Measurements from ENCODE around the gene CAPN5.

CAPN5 gene

GRCh38 chr11:77121876-77122575 is 55.3 kb downstream of the CAPN5 start:
- DNase-seq, result no peak

GRCh38 chr11:77122576-77123212 is 55.9 kb downstream of the CAPN5 start:
- no peak for DNase-seq

- no peak for DNase-seq
Measured at GRCh38 chr11:77123591-77123990, 56.8 kb downstream of the CAPN5 start.

- DNase-seq, result no peak
Measured at GRCh38 chr11:77124041-77124440, 57.3 kb downstream of the CAPN5 start.

- no peak for DNase-seq
Measured at GRCh38 chr11:77124488-77124887, 57.7 kb downstream of the CAPN5 start.

GRCh38 chr11:77125191-77125590 is 58.4 kb downstream of the CAPN5 start:
- DNase-seq, result no peak

GRCh38 chr11:77125695-77126094 is 58.9 kb downstream of the CAPN5 start:
- no peak for DNase-seq

- DNase-seq, result no peak
Measured at GRCh38 chr11:77126156-77126775, 59.5 kb downstream of the CAPN5 start.

- DNase-seq, result peak; percentile 48
Measured at GRCh38 chr11:77126861-77127234, 60.1 kb downstream of the CAPN5 start.

- peak; percentile 48 for DNase-seq
Measured at GRCh38 chr11:77127235-77127911, 60.6 kb downstream of the CAPN5 start.

GRCh38 chr11:77127920-77128691 is 61.3 kb downstream of the CAPN5 start, which contains the start of gene MYO7A:
TSS of gene MYO7A (plus strand) at chr11:77128246. CDS start at chr11:77130635, 2,389 bp downstream.
- peak; percentile 60 for DNase-seq

- no peak for DNase-seq
Measured at GRCh38 chr11:77129069-77129841, 62.5 kb downstream of the CAPN5 start.

- DNase-seq, result no peak
Measured at GRCh38 chr11:77129842-77130756, 63.3 kb downstream of the CAPN5 start.

- no peak for DNase-seq
Measured at GRCh38 chr11:77130763-77131513, 64.2 kb downstream of the CAPN5 start.

- no peak for DNase-seq
Measured at GRCh38 chr11:77131560-77131959, 64.8 kb downstream of the CAPN5 start.

GRCh38 chr11:77135069-77135468 is 68.3 kb downstream of the CAPN5 start:
- no peak for DNase-seq

GRCh38 chr11:77136074-77136473 is 69.3 kb downstream of the CAPN5 start:
- no peak for DNase-seq

- DNase-seq, result no peak
Measured at GRCh38 chr11:77136784-77137420, 70.1 kb downstream of the CAPN5 start.

- DNase-seq, result no peak
Measured at GRCh38 chr11:77137421-77137820, 70.7 kb downstream of the CAPN5 start.
